ENCODE measurements around the gene NAV2. TPM values are rescaled to one million over a fixed set of nuclear protein-coding genes. Genes with fewer than 3 reads are reported as not detected.

Gene NAV2
- total RNA-seq, 2 experiments from 2014 or later = 0.26 to 0.67 TPM

DNA sequence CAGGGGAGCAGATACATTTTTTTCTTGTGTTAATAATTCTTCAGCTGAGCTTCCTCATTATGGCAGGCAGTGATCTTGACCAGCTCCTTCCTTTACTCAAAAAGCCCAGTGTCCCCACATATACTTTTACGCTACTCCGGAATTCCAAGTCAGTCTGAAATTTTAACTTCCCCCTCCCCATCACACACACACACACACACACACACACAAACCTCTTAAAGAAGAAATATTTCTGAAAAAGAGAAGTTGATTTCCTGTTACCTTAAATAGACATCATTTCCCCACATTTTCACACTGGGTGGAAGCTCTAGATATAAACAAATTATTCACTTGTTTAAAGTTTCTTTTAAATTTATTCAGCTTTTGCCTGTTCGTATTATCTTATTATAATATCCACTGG, 333.8 kb downstream of the NAV2 start:
- Mint-ChIP-seq H3K27me3 (no peaks in the 10 kb centered on the region), H3K4me1 (no peaks in the 10 kb centered on the region), H3K4me3 (no peak overlapping the region), H3K36me3 (no peaks in the 10 kb centered on the region), H3K27ac (no peak overlapping the region), H3K9me3 (ENCODE audit: low read depth) (no peaks in the 10 kb centered on the region)
- CTCF ChIA-PET = no interaction called here
- no peak for ATAC-seq
- DNase-seq = no peak

DNA sequence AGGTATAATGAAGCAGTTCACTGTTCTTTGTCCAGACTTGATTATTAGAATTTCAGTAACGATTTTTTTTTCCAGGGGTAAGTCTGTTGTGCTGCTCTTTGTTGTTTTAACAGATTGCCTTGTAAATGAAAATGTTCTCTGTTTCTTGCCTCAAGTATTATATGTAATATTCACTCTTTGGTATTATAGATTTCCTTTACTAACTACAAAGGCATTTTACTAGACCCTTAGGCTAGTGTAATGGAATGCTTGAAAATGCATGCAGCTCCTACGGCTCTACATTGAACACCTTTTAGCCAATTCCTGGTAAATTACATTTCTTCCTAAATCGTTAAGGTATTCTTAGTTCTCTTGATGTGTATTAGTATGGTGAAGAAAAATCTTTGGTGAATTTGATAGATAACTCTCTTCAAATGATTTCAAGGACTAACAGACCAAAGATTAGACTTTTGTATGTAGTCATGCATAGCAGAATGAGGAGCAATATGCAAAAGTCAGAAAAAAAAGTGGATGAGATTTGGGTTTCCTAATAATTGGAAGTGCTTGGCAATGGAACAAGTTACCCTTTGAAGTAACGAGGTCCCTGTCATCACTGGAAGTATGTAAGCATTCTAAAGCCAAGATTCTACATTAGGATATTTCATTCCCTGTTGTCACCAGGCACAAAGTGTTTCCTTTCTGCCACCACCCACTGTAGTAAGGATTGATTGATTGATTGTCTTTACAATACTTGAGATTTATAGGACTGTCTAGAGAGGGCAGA, 334.6 kb downstream of the NAV2 start:
- CTCF ChIA-PET = no interaction called here
- H3K36me3 Mint-ChIP-seq = no peaks in the 10 kb centered on the region
- H3K27me3 Mint-ChIP-seq = no peaks in the 10 kb centered on the region
- DNase-seq (no peak), ATAC-seq (no peak)
- H3K9me3 Mint-ChIP-seq (ENCODE audit: low read depth) = no peaks in the 10 kb centered on the region
- no peak overlapping the region for H3K27ac Mint-ChIP-seq
- H3K4me1 Mint-ChIP-seq = no peaks in the 10 kb centered on the region
- no peak overlapping the region for H3K4me3 Mint-ChIP-seq

DNA sequence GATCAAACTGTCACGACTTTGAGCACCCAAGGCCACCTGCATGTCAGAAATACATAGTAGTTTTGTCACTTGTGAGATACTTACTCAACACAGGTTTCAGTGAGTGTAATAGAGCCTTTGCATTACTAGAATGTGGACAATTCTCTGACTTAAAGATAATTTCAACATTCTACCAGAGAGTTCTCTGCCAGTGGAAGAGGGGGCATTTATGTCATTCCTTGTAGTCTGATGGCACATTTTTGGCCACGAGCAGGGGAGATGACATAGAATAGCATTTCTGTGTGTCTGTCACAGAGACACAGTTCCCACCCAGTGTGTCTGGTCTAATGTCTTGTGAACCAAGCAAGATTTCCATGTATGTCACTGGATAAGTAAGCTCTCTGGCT, 335.1 kb downstream of the NAV2 start:
- H3K4me1 Mint-ChIP-seq = no peaks in the 10 kb centered on the region
- H3K27me3 Mint-ChIP-seq = no peaks in the 10 kb centered on the region
- DNase-seq (no peak), ATAC-seq (no peak)
- H3K27ac Mint-ChIP-seq = no peak overlapping the region
- CTCF ChIA-PET = no interaction called here
- H3K9me3 Mint-ChIP-seq (ENCODE audit: low read depth) = no peaks in the 10 kb centered on the region
- H3K4me3 Mint-ChIP-seq = no peak overlapping the region
- no peaks in the 10 kb centered on the region for H3K36me3 Mint-ChIP-seq

DNA sequence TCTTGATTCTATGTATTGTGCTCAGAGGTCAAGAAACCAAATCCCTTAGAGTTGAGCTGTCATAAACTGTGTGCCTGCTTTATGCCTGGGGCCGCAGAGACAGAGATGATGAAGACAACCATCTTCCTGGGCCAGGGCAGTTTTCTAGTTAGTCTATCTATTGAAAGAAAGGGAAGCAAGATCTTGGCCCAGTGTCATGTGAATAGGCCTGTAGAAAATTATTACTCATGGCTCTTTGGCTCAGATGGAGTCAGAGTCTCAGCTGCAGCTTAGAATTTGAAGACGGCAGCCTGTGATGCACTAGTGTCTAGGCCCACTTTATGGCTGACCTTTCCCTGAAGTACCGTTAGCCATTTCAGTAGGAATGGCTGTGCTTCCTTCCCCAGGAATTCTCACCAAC, 335.6 kb downstream of the NAV2 start:
- Mint-ChIP-seq H3K4me1 (no peaks in the 10 kb centered on the region), H3K9me3 (ENCODE audit: low read depth) (no peaks in the 10 kb centered on the region), H3K27me3 (no peaks in the 10 kb centered on the region), H3K36me3 (no peaks in the 10 kb centered on the region), H3K27ac (no peak overlapping the region), H3K4me3 (no peak overlapping the region)
- ATAC-seq (no peak), DNase-seq (no peak)
- CTCF ChIA-PET = no interaction called here

DNA sequence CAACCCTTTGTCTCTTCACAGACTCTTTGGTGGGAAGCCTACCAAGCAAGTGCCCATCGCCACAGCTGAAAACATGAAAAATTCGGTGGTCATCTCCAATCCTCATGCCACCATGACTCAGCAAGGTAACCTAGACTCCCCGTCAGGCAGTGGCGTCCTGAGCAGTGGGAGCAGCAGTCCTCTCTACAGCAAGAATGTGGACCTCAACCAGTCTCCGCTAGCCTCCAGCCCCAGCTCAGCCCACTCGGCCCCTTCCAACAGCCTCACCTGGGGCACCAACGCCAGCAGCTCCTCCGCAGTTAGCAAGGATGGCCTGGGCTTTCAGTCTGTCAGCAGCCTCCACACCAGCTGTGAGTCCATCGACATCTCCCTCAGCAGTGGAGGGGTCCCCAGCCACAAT, 336.1 kb downstream of the NAV2 start:
- Mint-ChIP-seq H3K36me3 (no peaks in the 10 kb centered on the region), H3K4me3 (no peak overlapping the region), H3K27ac (no peak overlapping the region), H3K9me3 (ENCODE audit: low read depth) (no peaks in the 10 kb centered on the region), H3K27me3 (no peaks in the 10 kb centered on the region), H3K4me1 (no peaks in the 10 kb centered on the region)
- DNase-seq (no peak), ATAC-seq (no peak)
- CTCF ChIA-PET = no interaction called here

DNA sequence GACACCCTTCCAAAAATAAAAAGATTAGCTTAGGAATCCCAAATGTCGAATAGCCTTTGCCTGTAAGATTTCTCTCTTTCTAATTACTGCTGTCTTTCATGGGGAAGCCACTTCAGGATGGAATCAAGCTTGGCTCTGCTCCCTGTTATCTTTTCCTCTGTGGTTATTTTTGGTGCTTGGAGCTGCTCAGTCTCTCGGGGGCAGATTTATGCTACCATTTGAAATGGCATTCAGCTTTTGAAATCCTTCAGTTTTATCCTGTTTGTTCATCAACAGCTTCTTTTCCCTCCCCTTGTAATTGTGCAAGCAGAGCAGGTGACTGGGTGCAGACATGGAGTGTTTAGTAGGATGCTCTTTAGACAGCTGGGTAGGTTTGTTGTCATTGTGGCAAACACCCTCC, 336.6 kb downstream of the NAV2 start:
- Mint-ChIP-seq H3K27ac (no peak overlapping the region), H3K4me3 (no peak overlapping the region), H3K36me3 (no peaks in the 10 kb centered on the region), H3K27me3 (no peaks in the 10 kb centered on the region), H3K9me3 (ENCODE audit: low read depth) (no peaks in the 10 kb centered on the region), H3K4me1 (no peaks in the 10 kb centered on the region)
- no peak for ATAC-seq
- CTCF ChIA-PET = interaction anchor here (0.8 kb wide), 1 partner anchor 12 kb away, joined by 3 read pairs; no protein-coding TSS in a partner anchor
- no peak for DNase-seq

DNA sequence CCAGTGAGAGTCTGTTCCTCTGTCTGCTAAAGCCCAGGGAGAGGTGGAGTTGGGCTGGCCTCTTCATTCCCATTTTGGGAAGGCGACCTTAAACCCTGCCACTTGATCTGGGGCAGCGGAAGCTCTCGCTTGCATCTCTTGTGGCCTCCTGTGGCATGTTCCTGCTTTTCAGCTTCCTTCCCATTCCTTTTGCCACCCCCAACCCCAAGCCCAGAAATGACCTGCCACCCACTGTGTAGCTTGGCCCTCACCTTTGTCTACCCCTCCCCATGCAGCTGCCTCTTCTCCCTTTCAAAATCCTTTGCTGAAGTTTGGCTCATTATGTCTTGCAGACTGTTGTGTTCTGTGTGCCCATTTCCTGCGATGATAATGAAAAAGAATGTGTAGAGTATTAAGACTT, 337.4 kb downstream of the NAV2 start:
- ATAC-seq = no peak
- CTCF ChIA-PET = interaction anchor here (0.7 to 0.8 kb wide), 2 partner anchors 13 to 78 kb away, joined by 3 to 4 read pairs; no protein-coding TSS in a partner anchor
- Mint-ChIP-seq H3K36me3 (no peaks in the 10 kb centered on the region), H3K9me3 (ENCODE audit: low read depth) (no peaks in the 10 kb centered on the region), H3K4me3 (no peak overlapping the region), H3K27me3 (no peaks in the 10 kb centered on the region), H3K4me1 (no peaks in the 10 kb centered on the region), H3K27ac (no peak overlapping the region)
- DNase-seq = no peak

DNA sequence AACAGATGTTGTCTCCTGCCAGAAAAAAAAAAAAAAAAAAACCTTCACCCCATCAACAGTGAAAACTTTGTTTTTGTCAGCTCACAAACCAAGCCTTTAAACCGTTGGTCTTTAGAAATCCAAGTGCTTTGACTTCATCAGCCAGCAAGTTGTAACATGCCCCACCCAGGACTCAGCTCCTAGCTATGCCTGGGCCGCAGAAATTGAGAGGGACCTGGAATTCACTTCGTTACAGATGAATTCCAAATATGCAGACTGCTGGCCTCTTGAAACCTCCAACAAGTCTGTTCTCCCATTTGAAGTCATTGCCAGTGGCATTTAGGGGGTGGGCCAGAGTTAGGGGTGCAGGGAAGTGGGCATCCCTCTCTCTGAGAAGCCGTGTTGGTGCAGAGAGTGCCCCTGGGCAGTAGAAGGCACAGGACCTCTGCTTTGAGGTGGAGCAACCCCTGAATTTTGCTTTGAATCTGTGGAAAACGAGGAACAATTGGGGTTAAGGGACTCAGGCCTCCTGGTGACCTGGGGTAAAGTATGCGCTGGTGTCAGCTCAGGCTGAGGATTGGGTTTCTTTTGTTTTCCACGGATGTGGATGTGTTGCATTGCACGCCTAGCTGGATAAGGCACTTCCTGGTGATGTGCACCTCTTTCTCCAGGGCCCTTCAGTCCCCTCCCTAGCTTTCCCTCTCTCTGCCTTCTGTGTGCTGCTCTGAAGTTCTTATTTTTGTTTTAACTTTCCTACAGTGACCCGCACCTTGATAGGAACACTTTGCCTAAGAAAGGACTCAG, 338.1 kb downstream of the NAV2 start:
- no peak overlapping the region for H3K27ac Mint-ChIP-seq
- DNase-seq (no peak), ATAC-seq (no peak)
- no peaks in the 10 kb centered on the region for H3K27me3 Mint-ChIP-seq
- H3K9me3 Mint-ChIP-seq (ENCODE audit: low read depth) = no peaks in the 10 kb centered on the region
- CTCF ChIA-PET = interaction anchor here (0.6 to 0.7 kb wide), 2 partner anchors 78 to 448 kb away, joined by 3 to 4 read pairs; no protein-coding TSS in a partner anchor
- no peak overlapping the region for H3K4me3 Mint-ChIP-seq
- H3K4me1 Mint-ChIP-seq = no peaks in the 10 kb centered on the region
- H3K36me3 Mint-ChIP-seq = no peaks in the 10 kb centered on the region

DNA sequence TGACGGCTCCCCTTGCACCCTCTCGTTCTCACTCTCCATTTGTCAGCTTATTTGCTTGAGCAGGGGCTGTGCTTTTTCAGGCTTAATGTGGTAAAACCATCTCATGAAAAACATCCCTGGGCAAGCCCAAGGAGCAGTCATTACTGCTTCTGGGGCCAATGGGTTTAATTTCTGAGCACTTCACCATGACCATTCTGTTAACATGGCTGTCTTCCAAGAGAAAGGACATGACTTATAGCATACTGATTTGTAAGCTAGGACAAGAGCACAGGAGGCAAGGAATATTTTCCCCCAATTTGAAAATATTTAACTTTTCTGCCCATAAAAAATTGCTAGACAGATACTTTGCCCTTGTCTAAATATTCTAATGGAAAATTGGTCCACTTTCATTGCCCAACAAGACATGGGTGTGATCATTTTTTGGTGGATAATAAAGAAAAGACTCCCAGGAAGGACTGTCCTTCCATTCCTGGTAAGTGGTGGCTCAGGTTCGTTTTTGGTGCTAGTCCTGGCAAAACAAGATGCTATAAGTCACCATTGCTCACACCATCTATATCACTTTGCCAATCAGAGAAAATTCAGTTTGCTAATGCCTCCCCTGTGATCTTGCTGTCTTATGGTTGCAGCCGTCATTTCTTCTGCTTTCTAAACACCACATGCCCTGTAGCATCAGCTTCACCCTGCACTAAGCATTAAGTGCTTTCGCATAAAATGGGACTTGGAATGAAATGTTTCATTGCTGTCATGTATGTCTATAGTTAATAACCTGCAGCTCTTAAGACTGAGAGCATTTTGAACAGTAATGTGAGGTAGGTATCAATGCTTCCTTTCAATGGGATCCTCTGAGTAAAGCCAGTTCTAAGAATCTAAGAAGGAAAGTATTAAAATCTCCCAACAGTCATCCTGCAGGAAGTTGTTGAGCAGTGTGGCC, 339.1 kb downstream of the NAV2 start:
- Mint-ChIP-seq H3K36me3 (no peaks in the 10 kb centered on the region), H3K4me3 (no peak overlapping the region), H3K27ac (no peak overlapping the region), H3K27me3 (no peaks in the 10 kb centered on the region), H3K9me3 (ENCODE audit: low read depth) (no peaks in the 10 kb centered on the region), H3K4me1 (no peaks in the 10 kb centered on the region)
- DNase-seq = no peak
- ATAC-seq = no peak
- CTCF ChIA-PET = interaction anchor here (0.6 kb wide), 1 partner anchor 449 kb away, joined by 3 read pairs; no protein-coding TSS in a partner anchor

DNA sequence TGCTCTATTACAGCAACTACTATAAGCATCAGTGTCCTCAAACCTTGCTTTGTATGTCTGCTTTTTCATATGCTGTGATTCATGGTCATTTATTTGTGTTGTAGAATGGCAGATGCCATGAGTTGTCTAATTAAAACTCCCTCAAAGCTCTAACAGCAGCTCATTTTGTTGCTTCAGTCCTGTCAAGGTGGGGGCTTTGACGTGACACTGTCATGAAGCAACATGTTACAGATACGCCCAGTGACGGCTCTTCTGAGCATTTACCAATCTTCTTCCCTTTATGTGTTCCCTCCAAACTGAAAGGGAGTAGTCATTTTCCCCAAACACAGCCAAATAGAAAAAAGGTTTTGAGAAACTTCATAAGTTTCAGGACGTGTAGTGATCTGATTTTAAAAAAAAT, 340.9 kb downstream of the NAV2 start:
- ATAC-seq (no peak), DNase-seq (no peak)
- Mint-ChIP-seq H3K27me3 (peaks cover 2% of the 10 kb centered on the region), H3K9me3 (ENCODE audit: low read depth) (no peaks in the 10 kb centered on the region), H3K4me1 (no peaks in the 10 kb centered on the region), H3K4me3 (no peak overlapping the region), H3K36me3 (no peaks in the 10 kb centered on the region), H3K27ac (no peak overlapping the region)
- CTCF ChIA-PET = no interaction called here

DNA sequence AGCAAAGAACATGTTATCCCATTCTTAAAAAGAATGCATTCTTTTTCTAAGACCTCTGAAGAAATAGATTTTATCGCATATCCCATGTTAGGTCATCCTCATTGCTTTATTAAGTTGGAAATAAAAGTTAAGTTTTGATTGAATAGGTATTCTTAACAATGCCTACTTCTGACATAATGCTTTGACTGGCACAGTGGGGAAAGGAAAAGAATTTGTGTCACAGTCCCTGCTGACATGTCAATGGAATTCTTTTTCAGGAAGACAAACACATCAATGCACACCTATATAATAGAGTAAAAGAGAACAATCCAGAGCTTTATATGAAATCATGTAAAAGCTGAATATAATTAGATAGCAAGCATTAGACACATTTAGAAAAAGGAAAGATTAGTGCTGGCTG, 341.9 kb downstream of the NAV2 start:
- peaks cover 4% of the 10 kb centered on the region for H3K27me3 Mint-ChIP-seq
- no peaks in the 10 kb centered on the region for H3K9me3 Mint-ChIP-seq (ENCODE audit: low read depth)
- no peaks in the 10 kb centered on the region for H3K36me3 Mint-ChIP-seq
- no peak overlapping the region for H3K27ac Mint-ChIP-seq
- ATAC-seq (no peak), DNase-seq (no peak)
- H3K4me1 Mint-ChIP-seq = no peaks in the 10 kb centered on the region
- no peak overlapping the region for H3K4me3 Mint-ChIP-seq
- CTCF ChIA-PET = no interaction called here

DNA sequence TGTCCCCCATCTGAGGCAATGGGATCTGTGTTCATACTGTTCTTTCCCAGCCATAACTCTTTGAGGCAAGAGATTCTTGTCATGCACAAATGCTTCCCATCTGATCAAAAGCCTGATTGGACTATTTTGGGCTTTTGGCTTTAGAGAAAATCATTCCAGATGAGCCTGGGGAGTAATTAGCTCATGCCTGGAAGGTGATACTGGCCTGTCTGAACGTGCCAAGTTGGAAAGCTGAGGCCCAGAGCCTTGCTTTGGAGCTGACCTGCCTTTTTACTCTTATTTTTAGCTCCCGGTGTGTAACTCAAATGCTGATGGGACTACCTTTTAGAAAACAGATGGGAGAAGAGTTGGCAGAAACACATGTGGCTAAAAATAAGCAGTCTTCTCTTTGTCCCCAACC, 342.7 kb downstream of the NAV2 start:
- no peaks in the 10 kb centered on the region for H3K36me3 Mint-ChIP-seq
- H3K27me3 Mint-ChIP-seq = peaks cover 6% of the 10 kb centered on the region
- CTCF ChIA-PET = no interaction called here
- no peak for ATAC-seq
- no peaks in the 10 kb centered on the region for H3K4me1 Mint-ChIP-seq
- H3K27ac Mint-ChIP-seq = no peak overlapping the region
- no peaks in the 10 kb centered on the region for H3K9me3 Mint-ChIP-seq (ENCODE audit: low read depth)
- no peak for DNase-seq
- H3K4me3 Mint-ChIP-seq = no peak overlapping the region

DNA sequence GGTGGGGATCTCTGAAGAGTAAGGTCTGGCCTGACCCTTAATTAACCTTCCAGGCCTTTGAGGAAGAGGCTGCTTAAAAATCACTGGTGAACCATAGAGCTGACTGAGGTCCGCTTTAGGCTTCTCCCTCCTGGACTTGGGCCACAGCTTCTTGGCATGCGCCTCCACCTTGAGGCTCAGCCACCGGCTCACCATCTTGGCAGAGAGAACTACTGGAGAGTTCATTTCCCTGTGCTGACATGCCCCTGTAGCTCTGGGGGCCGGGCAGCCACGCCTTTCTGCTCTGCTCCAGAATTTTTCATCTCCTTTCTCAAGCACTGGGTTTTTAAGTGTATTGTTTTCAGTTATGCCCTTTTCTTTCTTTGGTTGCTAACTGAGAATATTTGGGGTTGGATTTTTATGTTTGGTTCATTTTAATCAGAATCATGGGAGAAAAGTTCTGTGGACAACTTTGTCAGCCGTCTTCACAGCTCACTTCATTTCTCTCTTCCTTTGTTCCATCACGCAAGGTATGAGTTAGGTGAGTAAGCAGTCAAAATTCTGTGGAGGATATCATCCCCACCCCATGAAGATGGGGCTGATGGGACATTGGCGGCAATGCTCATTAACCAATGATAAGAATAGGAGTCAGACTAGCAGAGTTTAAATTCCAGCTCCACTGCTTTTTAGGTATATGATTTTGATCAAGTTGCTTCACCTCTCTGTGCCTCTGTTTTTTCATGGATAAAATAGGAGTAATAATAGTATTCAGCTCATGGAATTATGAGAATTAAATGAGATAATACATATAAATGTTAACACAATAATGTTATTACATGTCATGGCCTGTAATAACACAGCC, 343.7 kb downstream of the NAV2 start:
- no peaks in the 10 kb centered on the region for H3K4me1 Mint-ChIP-seq
- no peak overlapping the region for H3K4me3 Mint-ChIP-seq
- H3K9me3 Mint-ChIP-seq (ENCODE audit: low read depth) = no peaks in the 10 kb centered on the region
- CTCF ChIA-PET = no interaction called here
- DNase-seq = no peak
- no peak overlapping the region for H3K27ac Mint-ChIP-seq
- H3K27me3 Mint-ChIP-seq = peaks cover 7% of the 10 kb centered on the region
- ATAC-seq = no peak
- no peaks in the 10 kb centered on the region for H3K36me3 Mint-ChIP-seq

Measured in activated CD8-positive, alpha-beta memory T cell treated with anti-CD3 and anti-CD28 coated beads, Interleukin-2, amount 10 ng/mL, durations not matched to agents 7 days and 5 days (primary cell).